Subcutaneous abdominal adipose tissue (tissue), 5 donors: ENCODE measurements around the gene TRMT13.

Experiments used
- H3K27ac ChIP-seq: one replicate; pipeline ENCODE4 v1.7.0; 2013; ENCODE audit warnings: low read depth, mild to moderate bottlenecking, inconsistent platforms, low read length, moderate library complexity
- H3K27me3 ChIP-seq, 5 donors: one replicate each; pipeline ENCODE4 v1.7.0; 2013; ENCODE audit warnings: low read length in 5 of 5, inconsistent platforms in 1 of 5; ENCODE audit not compliant: control insufficient read depth in 5 of 5, insufficient read depth in 4 of 5
- H3K36me3 ChIP-seq, 5 donors: one replicate each; pipeline ENCODE4 v1.7.0; 2013; ENCODE audit warnings: low read length in 5 of 5; ENCODE audit not compliant: control insufficient read depth in 5 of 5, insufficient read depth in 5 of 5
- H3K4me1 ChIP-seq, 5 donors: one replicate each; pipeline ENCODE4 v1.7.0; 2013; ENCODE audit warnings: low read length in 5 of 5, mild to moderate bottlenecking in 3 of 5, moderate library complexity in 1 of 5; ENCODE audit not compliant: control insufficient read depth in 5 of 5, insufficient read depth in 5 of 5
- H3K4me3 ChIP-seq, 5 donors: one replicate each; pipeline ENCODE4 v1.7.0; 2013; ENCODE audit warnings: low read length in 5 of 5, low read depth in 1 of 5
- H3K9ac ChIP-seq, 5 donors: one replicate each; pipeline ENCODE4 v1.7.0; 2013; ENCODE audit warnings: low read length in 5 of 5, mild to moderate bottlenecking in 4 of 5, moderate library complexity in 3 of 5
- H3K9me3 ChIP-seq, 5 donors: one replicate each; pipeline ENCODE4 v1.7.0; 2013; ENCODE audit warnings: low read length in 5 of 5; ENCODE audit not compliant: control insufficient read depth in 5 of 5
- donor health status: healthy.
- donor health status: healthy.
- donor health status: healthy.
- donor health status: healthy.
- donor health status: healthy.

Gene TRMT13

GRCh38 chr1:100122177-100122576 lies 10.8 kb upstream of the TRMT13 start:
- Histone ChIP-seq H3K9me3 (no peaks in the 10 kb centered on the region), H3K9ac (no peak overlapping the region), H3K4me1 (no peaks in the 10 kb centered on the region), H3K27me3 (no peaks in the 10 kb centered on the region), H3K27ac (no peak overlapping the region), H3K4me3 (no peak overlapping the region), H3K36me3 (peaks cover 0 to 13% (median 5%) of the 10 kb centered on the region in 5 donors)

GRCh38 chr1:100127226-100127625 lies 5.7 kb upstream of the TRMT13 start:
- H3K9me3 ChIP-seq = no peaks in the 10 kb centered on the region
- no peak overlapping the region for H3K4me3 ChIP-seq
- H3K36me3 ChIP-seq = peaks cover 0 to 3% (median 0%) of the 10 kb centered on the region in 5 donors
- H3K9ac ChIP-seq = no peak overlapping the region
- H3K4me1 ChIP-seq = peaks cover 0 to 6% (median 4%) of the 10 kb centered on the region in 5 donors
- no peaks in the 10 kb centered on the region for H3K27me3 ChIP-seq
- H3K27ac ChIP-seq = no peak overlapping the region

GRCh38 chr1:100130552-100131077 lies 2.3 kb upstream of the TRMT13 start:
- peaks cover 2 to 19% (median 19%) of the 10 kb centered on the region in 5 donors for H3K4me1 ChIP-seq
- no peak overlapping the region for H3K9ac ChIP-seq
- H3K27me3 ChIP-seq = no peaks in the 10 kb centered on the region
- H3K9me3 ChIP-seq = no peaks in the 10 kb centered on the region
- H3K36me3 ChIP-seq = no peaks in the 10 kb centered on the region
- H3K27ac ChIP-seq = no peak overlapping the region
- H3K4me3 ChIP-seq = no peak overlapping the region

GRCh38 chr1:100131623-100132022 lies 1.3 kb upstream of the TRMT13 start:
- Histone ChIP-seq H3K4me1 (peaks cover 2 to 19% (median 19%) of the 10 kb centered on the region in 5 donors), H3K9ac (no peak overlapping the region), H3K27me3 (no peaks in the 10 kb centered on the region), H3K9me3 (no peaks in the 10 kb centered on the region), H3K4me3 (peak overlapping the region in 2 of 5 donors; percentile 96 to 97), H3K27ac (no peak overlapping the region), H3K36me3 (no peaks in the 10 kb centered on the region)

- H3K27ac ChIP-seq = no peak overlapping the region
- H3K4me1 ChIP-seq = peaks cover 2 to 19% (median 19%) of the 10 kb centered on the region in 5 donors
- H3K4me3 ChIP-seq = no peak overlapping the region
- H3K9ac ChIP-seq = no peak overlapping the region
- H3K36me3 ChIP-seq = peaks cover 18 to 32% (median 24%) of the 10 kb centered on the region in 5 donors
- no peaks in the 10 kb centered on the region for H3K27me3 ChIP-seq
- H3K9me3 ChIP-seq = no peaks in the 10 kb centered on the region
Measured at GRCh38 chr1:100134872-100135271, 1.9 kb downstream of the TRMT13 start.

GRCh38 chr1:100137602-100138001 lies 4.6 kb downstream of the TRMT13 start:
- H3K27ac ChIP-seq = no peak overlapping the region
- no peak overlapping the region for H3K4me3 ChIP-seq
- peaks cover 2 to 12% (median 10%) of the 10 kb centered on the region in 5 donors for H3K4me1 ChIP-seq
- peaks cover 40 to 59% (median 48%) of the 10 kb centered on the region in 5 donors for H3K36me3 ChIP-seq
- no peaks in the 10 kb centered on the region for H3K27me3 ChIP-seq
- H3K9ac ChIP-seq = no peak overlapping the region
- no peaks in the 10 kb centered on the region for H3K9me3 ChIP-seq

GRCh38 chr1:100141192-100141591 lies 8.2 kb downstream of the TRMT13 start:
- no peak overlapping the region for H3K27ac ChIP-seq
- no peak overlapping the region for H3K4me3 ChIP-seq
- H3K9me3 ChIP-seq = no peaks in the 10 kb centered on the region
- H3K27me3 ChIP-seq = no peaks in the 10 kb centered on the region
- H3K36me3 ChIP-seq = peaks cover 69 to 93% (median 78%) of the 10 kb centered on the region in 5 donors
- H3K9ac ChIP-seq = no peak overlapping the region
- H3K4me1 ChIP-seq = no peaks in the 10 kb centered on the region

- H3K27ac ChIP-seq = no peak overlapping the region
- no peak overlapping the region for H3K4me3 ChIP-seq
- H3K4me1 ChIP-seq = no peaks in the 10 kb centered on the region
- H3K9ac ChIP-seq = no peak overlapping the region
- no peaks in the 10 kb centered on the region for H3K27me3 ChIP-seq
- no peaks in the 10 kb centered on the region for H3K9me3 ChIP-seq
- peaks cover 70 to 97% (median 84%) of the 10 kb centered on the region in 5 donors for H3K36me3 ChIP-seq
Measured at GRCh38 chr1:100142343-100142742, 9.4 kb downstream of the TRMT13 start.

GRCh38 chr1:100145116-100145515 lies 12.2 kb downstream of the TRMT13 start:
- no peaks in the 10 kb centered on the region for H3K27me3 ChIP-seq
- H3K4me3 ChIP-seq = no peak overlapping the region
- no peak overlapping the region for H3K9ac ChIP-seq
- no peaks in the 10 kb centered on the region for H3K9me3 ChIP-seq
- H3K4me1 ChIP-seq = no peaks in the 10 kb centered on the region
- no peak overlapping the region for H3K27ac ChIP-seq
- peaks cover 60 to 83% (median 82%) of the 10 kb centered on the region in 5 donors for H3K36me3 ChIP-seq

- no peaks in the 10 kb centered on the region for H3K27me3 ChIP-seq
- H3K36me3 ChIP-seq = peaks cover 51 to 71% (median 66%) of the 10 kb centered on the region in 5 donors
- H3K9ac ChIP-seq = no peak overlapping the region
- no peak overlapping the region for H3K27ac ChIP-seq
- H3K9me3 ChIP-seq = no peaks in the 10 kb centered on the region
- H3K4me1 ChIP-seq = no peaks in the 10 kb centered on the region
- H3K4me3 ChIP-seq = no peak overlapping the region
Measured at GRCh38 chr1:100146958-100147357, 14.0 kb downstream of the TRMT13 start.
